Endothelial cell of umbilical vein (primary cell): ENCODE data around the gene MACROD2.

Experiments
- POLR2A ChIP-seq: IDR thresholded peaks from 2 replicates; pipeline ENCODE4 v1.6.1; 2012; ENCODE audit warnings: low read depth, mild to moderate bottlenecking, control low read depth, low read length
- TF ChIP-seq, protein P1 (sequence below), 2 donors: IDR thresholded peaks; 1 replicate in 1 of 2; 2 replicates in 1 of 2; pipeline ENCODE4 v1.5.1; 2011; ENCODE audit warnings: low read length in 2 of 2, mild to moderate bottlenecking in 2 of 2, moderate library complexity in 2 of 2, control low read depth in 1 of 2, inconsistent platforms in 1 of 2, low read depth in 1 of 2; ENCODE audit not compliant: insufficient read depth in 1 of 2; ENCODE audit errors: extremely low read depth in 1 of 2

- TF ChIP-seq, protein P1, sequence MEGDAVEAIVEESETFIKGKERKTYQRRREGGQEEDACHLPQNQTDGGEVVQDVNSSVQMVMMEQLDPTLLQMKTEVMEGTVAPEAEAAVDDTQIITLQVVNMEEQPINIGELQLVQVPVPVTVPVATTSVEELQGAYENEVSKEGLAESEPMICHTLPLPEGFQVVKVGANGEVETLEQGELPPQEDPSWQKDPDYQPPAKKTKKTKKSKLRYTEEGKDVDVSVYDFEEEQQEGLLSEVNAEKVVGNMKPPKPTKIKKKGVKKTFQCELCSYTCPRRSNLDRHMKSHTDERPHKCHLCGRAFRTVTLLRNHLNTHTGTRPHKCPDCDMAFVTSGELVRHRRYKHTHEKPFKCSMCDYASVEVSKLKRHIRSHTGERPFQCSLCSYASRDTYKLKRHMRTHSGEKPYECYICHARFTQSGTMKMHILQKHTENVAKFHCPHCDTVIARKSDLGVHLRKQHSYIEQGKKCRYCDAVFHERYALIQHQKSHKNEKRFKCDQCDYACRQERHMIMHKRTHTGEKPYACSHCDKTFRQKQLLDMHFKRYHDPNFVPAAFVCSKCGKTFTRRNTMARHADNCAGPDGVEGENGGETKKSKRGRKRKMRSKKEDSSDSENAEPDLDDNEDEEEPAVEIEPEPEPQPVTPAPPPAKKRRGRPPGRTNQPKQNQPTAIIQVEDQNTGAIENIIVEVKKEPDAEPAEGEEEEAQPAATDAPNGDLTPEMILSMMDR (IDR thresholded peaks at IDR 0.05; ENCODE audit: extremely low read depth in 1 of 2, insufficient read depth in 1 of 2, low read depth in 1 of 2, low read length in 2 of 2), result no peak
- no peak for TF ChIP-seq POLR2A
These were observed 574.3 kb downstream of the MACROD2 start for GRCh38 chr20:14569641-14570040.
